ENCODE measurements around the gene UHRF1. TPM values are rescaled to one million over a fixed set of nuclear protein-coding genes. Genes with fewer than 3 reads are reported as not detected.

UHRF1 gene
- 4.4 and 7.3 TPM in 2 replicates for total RNA-seq

GRCh38 chr19:4909156-4909896 is at the start of gene UHRF1:
UHRF1 (plus strand) TSS chr19:4909501; CDS start chr19:4910886, 1,385 bp downstream.

GRCh38 chr19:4867534-4868285 is 41.6 kb upstream of the UHRF1 start, which contains the start of gene PLIN3:
PLIN3 (minus strand) TSS chr19:4867667; CDS start chr19:4861394, 6,273 bp downstream.

DNA sequence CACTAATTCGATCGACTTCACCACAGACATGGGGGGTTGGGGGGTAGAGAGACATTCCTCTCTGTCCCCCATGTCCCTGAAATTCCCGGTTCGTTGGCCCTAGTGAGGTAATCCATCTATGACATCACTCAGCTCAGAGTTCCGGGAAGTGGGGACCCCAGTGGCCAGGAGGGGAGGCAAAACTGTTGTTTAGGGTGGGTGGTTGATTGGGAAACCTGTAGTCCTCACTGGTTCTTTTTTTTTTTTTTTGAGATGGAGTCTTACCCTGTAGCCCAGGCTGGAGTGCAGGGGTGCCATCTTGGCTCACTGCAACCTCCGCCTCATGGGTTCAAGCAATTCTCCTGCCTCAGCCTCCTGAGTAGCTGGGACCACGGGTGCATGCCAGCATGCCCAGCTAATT is 6.5 kb upstream of the UHRF1 start, which contains the start of gene ARRDC5:
ARRDC5 (minus strand) TSS at position 101 of the 400 bp plus-strand sequence; CDS start at position 30, 71 bp downstream.

DNA sequence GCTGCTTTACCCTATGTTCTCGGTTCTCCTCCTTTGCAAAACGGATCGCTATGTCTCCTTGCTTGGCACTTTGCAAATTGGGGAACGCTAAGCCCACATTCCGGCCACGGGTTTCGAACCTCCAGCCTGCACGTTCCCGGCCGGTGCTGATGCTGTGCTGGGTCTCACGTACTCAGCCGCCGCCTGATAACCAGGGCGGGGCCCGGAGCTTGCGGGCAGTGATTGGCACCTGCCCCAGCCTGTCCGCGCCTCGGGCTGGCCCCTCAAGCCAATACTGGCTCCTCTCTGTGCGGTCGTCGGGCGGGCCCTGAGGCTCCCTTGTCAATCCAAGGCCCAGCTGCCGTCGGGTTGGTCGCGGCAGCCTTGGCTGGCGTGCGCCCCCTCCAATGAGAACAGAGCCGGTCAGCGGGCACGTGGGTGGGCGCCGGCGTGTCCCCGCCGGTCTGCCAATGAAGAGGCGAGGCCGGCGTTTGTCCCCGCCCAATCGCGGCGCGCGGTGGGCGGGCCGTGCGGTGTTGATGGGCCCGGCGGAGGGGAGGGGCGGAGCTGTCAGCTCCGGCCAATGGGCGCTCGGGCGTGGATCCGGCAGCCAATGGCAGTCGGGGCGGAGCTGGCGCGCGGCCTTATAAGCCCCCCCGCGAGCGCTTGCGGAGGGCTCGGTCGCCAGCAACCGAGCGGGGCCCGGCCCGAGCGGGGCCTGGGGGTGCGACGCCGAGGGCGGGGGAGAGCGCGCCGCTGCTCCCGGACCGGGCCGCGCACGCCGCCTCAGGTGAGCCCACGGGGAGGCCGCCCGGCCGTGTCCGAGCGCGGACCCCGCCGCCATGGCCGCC is 59.4 kb downstream of the UHRF1 start, which contains the start of gene KDM4B:
KDM4B (plus strand) TSS at position 652 of the 830 bp plus-strand sequence. CDS start 63,778 bp downstream, outside the sequence.

Other genes starting within 250 kb of the UHRF1 start
- gene MYDGF, start 239.2 kb upstream of the UHRF1 start, total RNA-seq = 122 and 383 TPM in 2 replicates
- 38.3 and 40.3 TPM in 2 replicates for gene DPP9, start 185.7 kb upstream of the UHRF1 start, total RNA-seq
- 29.8 and 30.4 TPM in 2 replicates for gene FEM1A, start 117.8 kb upstream of the UHRF1 start, total RNA-seq
- 7.2 and 15.4 TPM in 2 replicates for gene TICAM1, start 77.8 kb upstream of the UHRF1 start, total RNA-seq
- 62.2 and 138 TPM in 2 replicates for gene PLIN3, start 41.8 kb upstream of the UHRF1 start, total RNA-seq
- not detected in 2 replicates for gene ARRDC5, start 6.6 kb upstream of the UHRF1 start, total RNA-seq
- 9.2 and 28.7 TPM in 2 replicates for gene KDM4B, start 59.6 kb downstream of the UHRF1 start, total RNA-seq

All from nasal cavity respiratory epithelium epithelial cell of viscerocranial mucosa (primary cell).